Spinal cord (tissue), 10 donors: ENCODE data around the gene SMIM13. TPM values are rescaled to one million over a fixed set of nuclear protein-coding genes. Genes with fewer than 3 reads are reported as not detected.

Experiments used
- DNase-seq, 6 donors: peaks; one replicate each; pipeline versions ENCODE4 v3.0.0 to v3.0.0-alpha.2; 2013 to 2015; ENCODE audit warnings: low spot score in 6 of 6, low read depth in 4 of 6
- H3K27ac ChIP-seq: one replicate; pipeline ENCODE4 v1.5.1; 2013; ENCODE audit warnings: low read depth, low read length, control low read depth
- H3K27me3 ChIP-seq: one replicate; pipeline ENCODE4 v1.6.1; 2013; ENCODE audit warnings: low read length; ENCODE audit not compliant: control insufficient read depth, insufficient read depth
- H3K36me3 ChIP-seq: one replicate; pipeline ENCODE4 v1.6.1; 2013; ENCODE audit warnings: low read length; ENCODE audit not compliant: control insufficient read depth, insufficient read depth
- H3K4me1 ChIP-seq: one replicate; pipeline ENCODE4 v1.6.1; 2013; ENCODE audit warnings: low read length; ENCODE audit not compliant: control insufficient read depth, insufficient read depth
- H3K4me3 ChIP-seq: one replicate; pipeline ENCODE4 v1.5.1; 2013; ENCODE audit warnings: low read depth, low read length, control low read depth
- H3K9me3 ChIP-seq: one replicate; pipeline ENCODE4 v1.6.1; 2013; ENCODE audit warnings: low read length; ENCODE audit not compliant: control insufficient read depth, insufficient read depth
- WGBS: methylation state at CpG from one replicate; pipeline ENCODE4 v1.1.5; 2013; ENCODE audit warnings: missing lambda C conversion rate; ENCODE audit not compliant: insufficient coverage; 5-methylcytosine and 5-hydroxymethylcytosine counted together
- polyA plus RNA-seq, 2 donors: library from polyadenylated mRNA; unstranded; fragments of 120-200 nt; gene quantifications; one replicate each; pipeline ENCODE4 v1.2.1, GENCODE V29; 2013; ENCODE audit not compliant: insufficient read length in 2 of 2
- total RNA-seq, 2 donors: library from RNA; depleted of rRNA in 1 of 2; stranded (reverse); fragments of 120-200 nt in 1 of 2; fragments of >200 nt in 1 of 2; gene quantifications; one replicate each; pipeline versions ENCODE4 v1.2.3 to v1.2.4, GENCODE V29; 2013 to 2014
- donor health status: healthy.

Gene SMIM13
- total and polyA plus RNA-seq, 4 donors, result 20.7 to 90.8 (median 75.0) TPM

- DNase-seq, result no peak
- H3K4me1 ChIP-seq, result peaks cover 5% of the 10 kb centered on the region
- H3K27ac ChIP-seq, result no peak overlapping the region
- H3K9me3 ChIP-seq, result peaks cover 2% of the 10 kb centered on the region
- H3K36me3 ChIP-seq, result no peaks in the 10 kb centered on the region
- no CpG with 5 or more reads among the region's 2 CpGs for WGBS
- no peak overlapping the region for H3K4me3 ChIP-seq
- H3K27me3 ChIP-seq, result no peaks in the 10 kb centered on the region
Observed at GRCh38 chr6:11163932-11164331, 70.3 kb downstream of the SMIM13 start.

- Histone ChIP-seq H3K4me3 (no peak overlapping the region), H3K9me3 (peaks cover 2% of the 10 kb centered on the region), H3K27me3 (no peaks in the 10 kb centered on the region), H3K4me1 (peaks cover 5% of the 10 kb centered on the region), H3K36me3 (no peaks in the 10 kb centered on the region), H3K27ac (no peak overlapping the region)
- DNase-seq, result no peak
- WGBS, result 89% methylated on average over 17 of the region's 20 CpGs
Observed at GRCh38 chr6:11164717-11165646, 71.3 kb downstream of the SMIM13 start.

GRCh38 chr6:11166948-11167347 lies 73.3 kb downstream of the SMIM13 start:
- no peak for DNase-seq
- Histone ChIP-seq H3K36me3 (no peaks in the 10 kb centered on the region), H3K27ac (no peak overlapping the region), H3K4me1 (peaks cover 5% of the 10 kb centered on the region), H3K9me3 (no peaks in the 10 kb centered on the region), H3K4me3 (no peak overlapping the region), H3K27me3 (no peaks in the 10 kb centered on the region)
- WGBS, result 44% methylated on average over 2 of the region's 4 CpGs

GRCh38 chr6:11168091-11168635 lies 74.5 kb downstream of the SMIM13 start:
- 83% methylated on average over 4 of the region's 7 CpGs for WGBS
- no peak for DNase-seq
- no peaks in the 10 kb centered on the region for H3K36me3 ChIP-seq
- no peak overlapping the region for H3K4me3 ChIP-seq
- no peaks in the 10 kb centered on the region for H3K27me3 ChIP-seq
- no peak overlapping the region for H3K27ac ChIP-seq
- peaks cover 8% of the 10 kb centered on the region for H3K4me1 ChIP-seq
- H3K9me3 ChIP-seq, result no peaks in the 10 kb centered on the region

GRCh38 chr6:11171952-11172351 lies 78.3 kb downstream of the SMIM13 start:
- no peak overlapping the region for H3K4me3 ChIP-seq
- H3K4me1 ChIP-seq, result peaks cover 3% of the 10 kb centered on the region
- WGBS, result 95% methylated on average over 12 of the region's 13 CpGs
- DNase-seq, result no peak
- no peaks in the 10 kb centered on the region for H3K36me3 ChIP-seq
- H3K27me3 ChIP-seq, result no peaks in the 10 kb centered on the region
- H3K9me3 ChIP-seq, result no peaks in the 10 kb centered on the region
- H3K27ac ChIP-seq, result no peak overlapping the region

- Histone ChIP-seq H3K4me1 (peaks cover 3% of the 10 kb centered on the region), H3K9me3 (no peaks in the 10 kb centered on the region), H3K4me3 (no peak overlapping the region), H3K36me3 (no peaks in the 10 kb centered on the region), H3K27ac (no peak overlapping the region), H3K27me3 (no peaks in the 10 kb centered on the region)
- 19% methylated on average over 13 of the region's 17 CpGs for WGBS
- peak in 3 of 6 donors; percentile 24 to 78 (median 71) for DNase-seq
Observed at GRCh38 chr6:11172501-11173327, 79.1 kb downstream of the SMIM13 start.

- Histone ChIP-seq H3K9me3 (no peaks in the 10 kb centered on the region), H3K27me3 (no peaks in the 10 kb centered on the region), H3K4me1 (peaks cover 3% of the 10 kb centered on the region), H3K4me3 (no peak overlapping the region), H3K36me3 (no peaks in the 10 kb centered on the region), H3K27ac (no peak overlapping the region)
- 86% methylated on average over 3 of the region's 5 CpGs for WGBS
- DNase-seq, result no peak
Observed at GRCh38 chr6:11174242-11174611, 80.6 kb downstream of the SMIM13 start.

- peaks cover 6% of the 10 kb centered on the region for H3K4me1 ChIP-seq
- WGBS, result no CpG with 5 or more reads among the region's 1 CpG
Observed at GRCh38 chr6:11177271-11177670, 83.6 kb downstream of the SMIM13 start.

GRCh38 chr6:11179088-11179418 lies 85.4 kb downstream of the SMIM13 start:
- WGBS, result no CpG with 5 or more reads among the region's 6 CpGs
- Histone ChIP-seq H3K4me1 (peaks cover 3% of the 10 kb centered on the region), H3K4me3 (no peak overlapping the region), H3K9me3 (peaks cover 4% of the 10 kb centered on the region), H3K36me3 (no peaks in the 10 kb centered on the region), H3K27ac (no peak overlapping the region), H3K27me3 (no peaks in the 10 kb centered on the region)
- no peak for DNase-seq

More at GRCh38 chr6:11177271-11177670, 83.6 kb downstream of the SMIM13 start:
- Histone ChIP-seq H3K27me3 (no peaks in the 10 kb centered on the region), H3K27ac (no peak overlapping the region), H3K4me3 (no peak overlapping the region), H3K36me3 (no peaks in the 10 kb centered on the region), H3K9me3 (peaks cover 4% of the 10 kb centered on the region)
- no peak for DNase-seq
